Limb (tissue), 2 donors: ENCODE results near the gene PLEKHJ1.
"Not testable (repeated sequence)": the region's sequence is repeated elsewhere in the genome, so short reads cannot be mapped to it uniquely, and the experiment has no call there.

Source experiments
- DNase-seq, 2 donors: peaks; one replicate each; pipeline ENCODE4 v3.0.0-alpha.2; 2016; ENCODE audit errors: extremely low spot score in 2 of 2

Gene PLEKHJ1

GRCh38 chr19:2200624-2201294, 35.4 kb downstream of the PLEKHJ1 start:
- not testable (repeated sequence) for DNase-seq

- no peak for DNase-seq
These were observed 36.1 kb downstream of the PLEKHJ1 start for GRCh38 chr19:2199861-2200623.

GRCh38 chr19:2199215-2199614, 36.9 kb downstream of the PLEKHJ1 start:
- no peak for DNase-seq

GRCh38 chr19:2198317-2198716, 37.8 kb downstream of the PLEKHJ1 start:
- no peak for DNase-seq

- DNase-seq = no peak
These were observed 38.9 kb downstream of the PLEKHJ1 start for GRCh38 chr19:2197270-2197669.

- DNase-seq = no peak
These were observed 40.2 kb downstream of the PLEKHJ1 start for GRCh38 chr19:2195914-2196313.

GRCh38 chr19:2195361-2195760, 40.8 kb downstream of the PLEKHJ1 start:
- no peak for DNase-seq

GRCh38 chr19:2194513-2195078, 41.5 kb downstream of the PLEKHJ1 start:
- DNase-seq = no peak

- no peak for DNase-seq
These were observed 42.3 kb downstream of the PLEKHJ1 start for GRCh38 chr19:2193807-2194206.

- no peak for DNase-seq
These were observed 43.3 kb downstream of the PLEKHJ1 start for GRCh38 chr19:2192862-2193261.

GRCh38 chr19:2191456-2192310, 44.4 kb downstream of the PLEKHJ1 start:
- no peak for DNase-seq

- no peak for DNase-seq
These were observed 45.2 kb downstream of the PLEKHJ1 start for GRCh38 chr19:2190848-2191455.

- no peak for DNase-seq
These were observed 46.2 kb downstream of the PLEKHJ1 start for GRCh38 chr19:2189880-2190279.

- DNase-seq = no peak
These were observed 47.3 kb downstream of the PLEKHJ1 start for GRCh38 chr19:2188708-2189385.

- DNase-seq = no peak
These were observed 49.0 kb downstream of the PLEKHJ1 start for GRCh38 chr19:2187159-2187558.

GRCh38 chr19:2186071-2186846, 49.9 kb downstream of the PLEKHJ1 start:
- DNase-seq = peak; percentile 67 to 85

GRCh38 chr19:2185734-2186070, 50.4 kb downstream of the PLEKHJ1 start:
- DNase-seq = no peak

- no peak for DNase-seq
These were observed 51.6 kb downstream of the PLEKHJ1 start for GRCh38 chr19:2184422-2184975.
